Gastrocnemius medialis (tissue), 4 donors: ENCODE measurements around the gene BAK1.

ENCODE experiments used
- POLR2A ChIP-seq, 2 donors: fragments of 450-650 bp; IDR thresholded peaks; one replicate each; pipeline ENCODE4 v1.6.1; 2017; ENCODE audit warnings: antibody characterized with exemption in 2 of 2, mild to moderate bottlenecking in 2 of 2, moderate library complexity in 2 of 2
- TF ChIP-seq, protein P1 (sequence below), 5 experiments: fragments of 450-650 bp in 3 of 5; fragments of 200-600 bp in 2 of 5; sonication (generic) in 2 of 5; IDR thresholded peaks in 4 of 5; conservative IDR thresholded peaks in 1 of 5; 1 replicate in 4 of 5; 2 replicates in 1 of 5; pipeline ENCODE4 v1.5.1; 2016 to 2019; ENCODE audit warnings: antibody characterized with exemption in 5 of 5, mild to moderate bottlenecking in 3 of 5, moderate library complexity in 3 of 5

DNA sequence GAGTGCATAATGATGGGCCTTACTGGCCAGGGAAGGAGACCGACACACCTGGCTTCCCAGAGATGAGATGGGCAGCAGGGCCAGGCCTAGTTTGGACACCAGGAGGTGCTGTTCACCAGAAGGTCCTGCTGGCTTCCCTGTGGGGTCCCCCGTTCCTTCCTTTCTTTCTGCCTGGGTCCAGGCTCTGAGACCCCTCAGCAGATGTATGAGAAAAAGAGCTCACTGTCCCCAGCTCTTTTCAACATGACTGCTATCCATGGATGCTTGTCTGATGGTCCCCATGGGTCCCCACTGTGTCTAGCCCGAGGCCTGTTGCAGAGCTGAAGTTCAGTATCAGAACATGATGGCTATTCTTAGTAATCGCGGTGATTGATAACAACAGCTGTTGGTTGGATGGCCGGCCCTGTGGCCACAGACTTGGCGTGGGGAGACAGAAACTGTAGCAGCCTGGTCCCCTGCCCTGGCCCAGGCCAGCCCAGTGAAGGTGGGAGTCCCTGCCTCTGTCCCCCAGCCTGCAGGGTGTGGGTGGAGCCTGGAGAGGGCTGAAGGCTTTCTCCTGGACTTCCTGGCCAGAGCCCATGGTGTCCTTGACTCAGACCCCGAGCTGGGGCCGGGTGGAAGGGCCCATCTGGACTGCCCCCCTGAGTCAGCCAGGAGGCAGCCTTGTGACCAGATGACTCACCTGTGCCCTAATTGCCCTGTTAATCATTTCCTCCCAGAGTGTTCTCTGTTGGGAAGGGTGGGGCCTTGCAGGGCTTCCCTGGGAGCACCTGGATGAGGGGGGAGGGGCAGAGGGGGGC is 9.9 kb upstream of the BAK1 start:
- TF ChIP-seq, protein P1, sequence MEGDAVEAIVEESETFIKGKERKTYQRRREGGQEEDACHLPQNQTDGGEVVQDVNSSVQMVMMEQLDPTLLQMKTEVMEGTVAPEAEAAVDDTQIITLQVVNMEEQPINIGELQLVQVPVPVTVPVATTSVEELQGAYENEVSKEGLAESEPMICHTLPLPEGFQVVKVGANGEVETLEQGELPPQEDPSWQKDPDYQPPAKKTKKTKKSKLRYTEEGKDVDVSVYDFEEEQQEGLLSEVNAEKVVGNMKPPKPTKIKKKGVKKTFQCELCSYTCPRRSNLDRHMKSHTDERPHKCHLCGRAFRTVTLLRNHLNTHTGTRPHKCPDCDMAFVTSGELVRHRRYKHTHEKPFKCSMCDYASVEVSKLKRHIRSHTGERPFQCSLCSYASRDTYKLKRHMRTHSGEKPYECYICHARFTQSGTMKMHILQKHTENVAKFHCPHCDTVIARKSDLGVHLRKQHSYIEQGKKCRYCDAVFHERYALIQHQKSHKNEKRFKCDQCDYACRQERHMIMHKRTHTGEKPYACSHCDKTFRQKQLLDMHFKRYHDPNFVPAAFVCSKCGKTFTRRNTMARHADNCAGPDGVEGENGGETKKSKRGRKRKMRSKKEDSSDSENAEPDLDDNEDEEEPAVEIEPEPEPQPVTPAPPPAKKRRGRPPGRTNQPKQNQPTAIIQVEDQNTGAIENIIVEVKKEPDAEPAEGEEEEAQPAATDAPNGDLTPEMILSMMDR (IDR thresholded peaks at IDR 0.05 in 4 of 5, conservative IDR thresholded peaks at IDR 0.05 in 1 of 5): peak; percentile 80 to 94 (median 86)
- no peak for TF ChIP-seq POLR2A (IDR thresholded peaks at IDR 0.05)
